ENCODE data around the gene NCEH1.

DNA sequence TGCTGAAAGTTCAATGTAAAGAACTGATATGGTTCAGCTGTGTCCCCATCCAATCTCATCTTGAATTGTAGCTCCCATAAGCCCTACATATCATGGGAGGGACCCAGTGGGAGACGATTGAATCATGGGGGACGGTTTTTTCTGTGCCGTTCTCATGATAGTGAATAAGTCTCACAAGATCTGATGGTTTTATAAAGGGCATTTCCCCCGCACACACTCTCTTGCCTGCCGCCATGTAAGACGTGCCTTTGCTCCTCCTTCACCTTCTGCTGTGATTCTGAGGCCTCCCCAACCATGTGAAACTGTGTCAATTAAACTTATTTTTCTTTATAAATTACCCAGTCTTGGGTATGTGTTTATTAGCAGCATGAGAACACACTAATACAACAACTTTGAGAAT lies 101.1 kb downstream of the NCEH1 start:
- TF ChIP-seq, protein P1, sequence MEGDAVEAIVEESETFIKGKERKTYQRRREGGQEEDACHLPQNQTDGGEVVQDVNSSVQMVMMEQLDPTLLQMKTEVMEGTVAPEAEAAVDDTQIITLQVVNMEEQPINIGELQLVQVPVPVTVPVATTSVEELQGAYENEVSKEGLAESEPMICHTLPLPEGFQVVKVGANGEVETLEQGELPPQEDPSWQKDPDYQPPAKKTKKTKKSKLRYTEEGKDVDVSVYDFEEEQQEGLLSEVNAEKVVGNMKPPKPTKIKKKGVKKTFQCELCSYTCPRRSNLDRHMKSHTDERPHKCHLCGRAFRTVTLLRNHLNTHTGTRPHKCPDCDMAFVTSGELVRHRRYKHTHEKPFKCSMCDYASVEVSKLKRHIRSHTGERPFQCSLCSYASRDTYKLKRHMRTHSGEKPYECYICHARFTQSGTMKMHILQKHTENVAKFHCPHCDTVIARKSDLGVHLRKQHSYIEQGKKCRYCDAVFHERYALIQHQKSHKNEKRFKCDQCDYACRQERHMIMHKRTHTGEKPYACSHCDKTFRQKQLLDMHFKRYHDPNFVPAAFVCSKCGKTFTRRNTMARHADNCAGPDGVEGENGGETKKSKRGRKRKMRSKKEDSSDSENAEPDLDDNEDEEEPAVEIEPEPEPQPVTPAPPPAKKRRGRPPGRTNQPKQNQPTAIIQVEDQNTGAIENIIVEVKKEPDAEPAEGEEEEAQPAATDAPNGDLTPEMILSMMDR (conservative IDR thresholded peaks at IDR 0.05), result no peak
- TF ChIP-seq EZH2 (IDR thresholded peaks at IDR 0.05; ENCODE audit: low read depth), result no peak
